ENCODE results near the gene SULT1E1. TPM values are rescaled to one million over a fixed set of nuclear protein-coding genes. Genes with fewer than 3 reads are reported as not detected.

Gene SULT1E1
- total RNA-seq, 4 donors from 2014 or later: 0.40 to 0.95 TPM; not detected in 2

GRCh38 chr4:69838977-69839376, 21.0 kb downstream of the SULT1E1 start:
- DNase-seq: no peak
- Histone ChIP-seq H3K4me1 (peaks cover 0 to 2% (median under 1%) of the 10 kb centered on the region in 4 donors), H3K36me3 (no peaks in the 10 kb centered on the region), H3K4me3 (no peak overlapping the region), H3K27ac (no peak overlapping the region), H3K9me3 (no peaks in the 10 kb centered on the region), H3K27me3 (no peaks in the 10 kb centered on the region)
- TF ChIP-seq POLR2A (IDR thresholded peaks at IDR 0.05) (no peak), CTCF (IDR thresholded peaks at IDR 0.05) (no peak), POLR2AphosphoS5 (IDR thresholded peaks at IDR 0.05) (no peak), EP300 (IDR thresholded peaks at IDR 0.05; ENCODE audit: low read depth) (no peak)
- intact Hi-C loops (cut with DNase I; ENCODE audit: low total_unique reads): no loop called here
- in situ Hi-C loops (cut with MboI; ENCODE audit: low pct_ligation_motif_present in 1 of 4, low pct_unique_long_range_greater_than_20kb in 1 of 4, low sequenced_read_pairs in 3 of 4): no loop called here
- 62 to 71% methylated on average over 2 of the region's 2 CpGs for WGBS, 2 donors (ENCODE audit: low coverage in 1 of 2)

- in situ Hi-C loops (cut with MboI; ENCODE audit: low pct_ligation_motif_present in 1 of 4, low pct_unique_long_range_greater_than_20kb in 1 of 4, low sequenced_read_pairs in 3 of 4) (no loop called here), intact Hi-C loops (cut with DNase I; ENCODE audit: low total_unique reads) (no loop called here)
- Histone ChIP-seq H3K36me3 (no peaks in the 10 kb centered on the region), H3K27ac (no peak overlapping the region), H3K9me3 (no peaks in the 10 kb centered on the region), H3K4me1 (peaks cover 7 to 24% (median 17%) of the 10 kb centered on the region in 4 donors), H3K27me3 (no peaks in the 10 kb centered on the region), H3K4me3 (no peak overlapping the region)
- DNase-seq: no peak
- TF ChIP-seq POLR2A (IDR thresholded peaks at IDR 0.05): no peak
- no peak for TF ChIP-seq EP300 (IDR thresholded peaks at IDR 0.05; ENCODE audit: low read depth)
Measured at GRCh38 chr4:69836287-69836686, 23.7 kb downstream of the SULT1E1 start.

- WGBS, 2 donors (ENCODE audit: low coverage in 1 of 2): 86 to 100% methylated on average over 1 of the region's 1 CpG
- DNase-seq: no peak
- in situ Hi-C loops (cut with MboI; ENCODE audit: low pct_ligation_motif_present in 1 of 4, low pct_unique_long_range_greater_than_20kb in 1 of 4, low sequenced_read_pairs in 3 of 4): no loop called here
Measured at GRCh38 chr4:69835766-69836165, 24.2 kb downstream of the SULT1E1 start.

GRCh38 chr4:69833251-69833650, 26.7 kb downstream of the SULT1E1 start:
- intact Hi-C loops (cut with DNase I; ENCODE audit: low total_unique reads): no loop called here
- Histone ChIP-seq H3K4me1 (peaks cover 14 to 40% (median 24%) of the 10 kb centered on the region in 4 donors), H3K4me3 (no peak overlapping the region), H3K9me3 (no peaks in the 10 kb centered on the region), H3K36me3 (no peaks in the 10 kb centered on the region), H3K27ac (peak overlapping the region; percentile 57 to 85 (median 73)), H3K27me3 (no peaks in the 10 kb centered on the region)
- in situ Hi-C loops (cut with MboI; ENCODE audit: low pct_ligation_motif_present in 1 of 4, low pct_unique_long_range_greater_than_20kb in 1 of 4, low sequenced_read_pairs in 3 of 4): no loop called here
- no peak for DNase-seq
- 87 to 90% methylated on average over 1 of the region's 1 CpG for WGBS, 2 donors (ENCODE audit: low coverage in 1 of 2)
- TF ChIP-seq EP300 (IDR thresholded peaks at IDR 0.05; ENCODE audit: low read depth) (no peak), POLR2AphosphoS5 (IDR thresholded peaks at IDR 0.05) (no peak), POLR2A (IDR thresholded peaks at IDR 0.05) (no peak), CTCF (IDR thresholded peaks at IDR 0.05) (no peak)

More at GRCh38 chr4:69835766-69836165, 24.2 kb downstream of the SULT1E1 start:
- intact Hi-C loops (cut with DNase I; ENCODE audit: low total_unique reads): no loop called here
- no peaks in the 10 kb centered on the region for H3K9me3 ChIP-seq
- TF ChIP-seq POLR2AphosphoS5 (IDR thresholded peaks at IDR 0.05) (no peak), CTCF (IDR thresholded peaks at IDR 0.05) (no peak), EP300 (IDR thresholded peaks at IDR 0.05; ENCODE audit: low read depth) (no peak), POLR2A (IDR thresholded peaks at IDR 0.05) (no peak)
- no peak overlapping the region for H3K4me3 ChIP-seq
- H3K4me1 ChIP-seq: peaks cover 7 to 29% (median 19%) of the 10 kb centered on the region in 4 donors
- H3K27ac ChIP-seq: no peak overlapping the region
- H3K36me3 ChIP-seq: no peaks in the 10 kb centered on the region
- no peaks in the 10 kb centered on the region for H3K27me3 ChIP-seq

Data from transverse colon (tissue), 4 donors.